Measurements from ENCODE around the gene APBB1IP. TPM values are rescaled to one million over a fixed set of nuclear protein-coding genes. Genes with fewer than 3 reads are reported as not detected.

APBB1IP gene
- total RNA-seq, 4 donors from 2014 or later = 0.34 to 3.0 (median 2.3) TPM

DNA sequence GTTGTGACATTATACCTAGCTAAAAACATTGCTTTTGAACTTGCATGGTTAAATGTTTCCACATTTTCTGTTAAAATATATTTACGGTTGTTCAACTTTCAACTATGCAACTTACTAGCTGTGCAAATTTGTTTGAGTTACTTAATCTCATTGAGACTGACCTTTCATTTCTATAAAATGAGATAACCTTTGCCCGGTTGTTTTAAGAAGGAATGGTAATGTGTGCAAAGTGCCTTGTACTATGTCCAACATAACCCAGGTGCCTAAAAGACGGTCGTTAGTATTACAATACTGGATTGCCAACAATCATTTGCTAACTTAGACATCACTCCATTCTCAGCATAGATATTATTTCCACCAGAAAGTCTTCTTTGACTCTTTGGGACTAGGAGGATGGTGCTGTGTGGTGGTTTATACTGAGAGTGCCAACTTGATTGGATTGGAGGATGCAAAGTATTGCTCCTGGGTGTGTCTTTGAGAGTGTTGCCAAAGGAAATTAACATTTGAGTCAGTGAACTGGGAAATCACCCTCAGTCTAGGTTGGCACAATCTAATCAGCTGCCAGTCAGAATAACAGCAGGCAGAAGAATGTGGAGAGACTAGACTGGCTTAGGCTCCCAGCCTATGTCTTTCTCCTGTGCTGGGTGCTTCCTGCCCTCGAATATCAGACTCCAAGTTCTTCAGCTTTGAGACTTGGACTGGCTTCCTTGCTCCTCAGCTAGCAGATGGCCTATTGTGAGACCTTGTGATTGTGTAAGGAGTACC is 174.2 kb downstream of the APBB1IP start:
- TF ChIP-seq CTCF (IDR thresholded peaks at IDR 0.05) (no peak), POLR2A (IDR thresholded peaks at IDR 0.05) (no peak)
- 60 to 64% methylated on average over 5 of the region's 5 CpGs for WGBS, 2 donors
- no peak overlapping the region for H3K4me3 ChIP-seq (ENCODE audit: low read depth, poor library complexity, severe bottlenecking)
- DNase-seq (ENCODE audit: low spot score in 2 of 2) = no peak
- intact Hi-C loops (cut with DNase I; ENCODE audit: low total_unique reads) = no loop called here

Other genes with a start within 250 kb of the APBB1IP start
- under 1 TPM in 1 of 4 donors, not detected in 3; 0.51 TPM for gene GAD2, start 221.6 kb upstream of the APBB1IP start, total RNA-seq

Data from lower leg skin (tissue), 4 donors.